GM12878 (cell line): ENCODE measurements around the gene B3GALNT2.

Source experiments
- HDGF ChIP-seq: fragments of 450-650 bp; IDR thresholded peaks from 2 replicates; pipeline ENCODE4 v1.6.1; 2016; ENCODE audit warnings: antibody characterized with exemption
- MTA2 ChIP-seq: fragments of 450-650 bp; IDR thresholded peaks from 2 replicates; pipeline ENCODE4 v1.6.1; 2016; ENCODE audit warnings: low read depth, mild to moderate bottlenecking, moderate library complexity
- MTA3 ChIP-seq: IDR thresholded peaks from 2 replicates; pipeline ENCODE4 v1.6.1; 2012; ENCODE audit warnings: low read length, inconsistent platforms, borderline replicate concordance
- RB1 ChIP-seq: fragments of 450-650 bp; formaldehyde crosslinking; IDR thresholded peaks from 2 replicates; pipeline ENCODE4 v1.6.1; 2017; ENCODE audit warnings: mild to moderate bottlenecking, borderline replicate concordance
- TF ChIP-seq, protein P1 (sequence below): fragments of 450-650 bp; IDR thresholded peaks from 2 replicates; pipeline ENCODE4 v1.6.1; 2016; ENCODE audit warnings: mild to moderate bottlenecking
- TF ChIP-seq, protein P2 (sequence below): IDR thresholded peaks from 2 replicates; pipeline ENCODE4 v1.6.1; 2012; ENCODE audit warnings: low read depth, low read length, improper control_type of control experiment
- TF ChIP-seq, protein P3 (sequence below): IDR thresholded peaks from 2 replicates; pipeline ENCODE4 v1.6.1; 2012; ENCODE audit warnings: mild to moderate bottlenecking, low read depth, low read length
- TF ChIP-seq, protein P4 (sequence below): IDR thresholded peaks from 2 replicates; pipeline ENCODE4 v1.6.1; 2011; ENCODE audit warnings: borderline replicate concordance, low read depth, mild to moderate bottlenecking, moderate library complexity, low read length; ENCODE audit not compliant: insufficient read depth, poor library complexity, severe bottlenecking
- TF ChIP-seq, protein P5 (sequence below): fragments of 450-650 bp; IDR thresholded peaks from 2 replicates; pipeline ENCODE4 v1.6.1; 2016; ENCODE audit warnings: mild to moderate bottlenecking, moderate library complexity, borderline replicate concordance

GRCh38 chr1:235429143-235429542 lies 75.1 kb downstream of the B3GALNT2 start:
- TF ChIP-seq, protein P1, sequence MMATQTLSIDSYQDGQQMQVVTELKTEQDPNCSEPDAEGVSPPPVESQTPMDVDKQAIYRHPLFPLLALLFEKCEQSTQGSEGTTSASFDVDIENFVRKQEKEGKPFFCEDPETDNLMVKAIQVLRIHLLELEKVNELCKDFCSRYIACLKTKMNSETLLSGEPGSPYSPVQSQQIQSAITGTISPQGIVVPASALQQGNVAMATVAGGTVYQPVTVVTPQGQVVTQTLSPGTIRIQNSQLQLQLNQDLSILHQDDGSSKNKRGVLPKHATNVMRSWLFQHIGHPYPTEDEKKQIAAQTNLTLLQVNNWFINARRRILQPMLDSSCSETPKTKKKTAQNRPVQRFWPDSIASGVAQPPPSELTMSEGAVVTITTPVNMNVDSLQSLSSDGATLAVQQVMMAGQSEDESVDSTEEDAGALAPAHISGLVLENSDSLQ: no peak
- TF ChIP-seq HDGF (no peak), RB1 (no peak), MTA2 (no peak), MTA3 (no peak)
- TF ChIP-seq, protein P2, sequence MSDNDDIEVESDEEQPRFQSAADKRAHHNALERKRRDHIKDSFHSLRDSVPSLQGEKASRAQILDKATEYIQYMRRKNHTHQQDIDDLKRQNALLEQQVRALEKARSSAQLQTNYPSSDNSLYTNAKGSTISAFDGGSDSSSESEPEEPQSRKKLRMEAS: no peak
- TF ChIP-seq, protein P3, sequence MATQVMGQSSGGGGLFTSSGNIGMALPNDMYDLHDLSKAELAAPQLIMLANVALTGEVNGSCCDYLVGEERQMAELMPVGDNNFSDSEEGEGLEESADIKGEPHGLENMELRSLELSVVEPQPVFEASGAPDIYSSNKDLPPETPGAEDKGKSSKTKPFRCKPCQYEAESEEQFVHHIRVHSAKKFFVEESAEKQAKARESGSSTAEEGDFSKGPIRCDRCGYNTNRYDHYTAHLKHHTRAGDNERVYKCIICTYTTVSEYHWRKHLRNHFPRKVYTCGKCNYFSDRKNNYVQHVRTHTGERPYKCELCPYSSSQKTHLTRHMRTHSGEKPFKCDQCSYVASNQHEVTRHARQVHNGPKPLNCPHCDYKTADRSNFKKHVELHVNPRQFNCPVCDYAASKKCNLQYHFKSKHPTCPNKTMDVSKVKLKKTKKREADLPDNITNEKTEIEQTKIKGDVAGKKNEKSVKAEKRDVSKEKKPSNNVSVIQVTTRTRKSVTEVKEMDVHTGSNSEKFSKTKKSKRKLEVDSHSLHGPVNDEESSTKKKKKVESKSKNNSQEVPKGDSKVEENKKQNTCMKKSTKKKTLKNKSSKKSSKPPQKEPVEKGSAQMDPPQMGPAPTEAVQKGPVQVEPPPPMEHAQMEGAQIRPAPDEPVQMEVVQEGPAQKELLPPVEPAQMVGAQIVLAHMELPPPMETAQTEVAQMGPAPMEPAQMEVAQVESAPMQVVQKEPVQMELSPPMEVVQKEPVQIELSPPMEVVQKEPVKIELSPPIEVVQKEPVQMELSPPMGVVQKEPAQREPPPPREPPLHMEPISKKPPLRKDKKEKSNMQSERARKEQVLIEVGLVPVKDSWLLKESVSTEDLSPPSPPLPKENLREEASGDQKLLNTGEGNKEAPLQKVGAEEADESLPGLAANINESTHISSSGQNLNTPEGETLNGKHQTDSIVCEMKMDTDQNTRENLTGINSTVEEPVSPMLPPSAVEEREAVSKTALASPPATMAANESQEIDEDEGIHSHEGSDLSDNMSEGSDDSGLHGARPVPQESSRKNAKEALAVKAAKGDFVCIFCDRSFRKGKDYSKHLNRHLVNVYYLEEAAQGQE: no peak
- TF ChIP-seq, protein P4, sequence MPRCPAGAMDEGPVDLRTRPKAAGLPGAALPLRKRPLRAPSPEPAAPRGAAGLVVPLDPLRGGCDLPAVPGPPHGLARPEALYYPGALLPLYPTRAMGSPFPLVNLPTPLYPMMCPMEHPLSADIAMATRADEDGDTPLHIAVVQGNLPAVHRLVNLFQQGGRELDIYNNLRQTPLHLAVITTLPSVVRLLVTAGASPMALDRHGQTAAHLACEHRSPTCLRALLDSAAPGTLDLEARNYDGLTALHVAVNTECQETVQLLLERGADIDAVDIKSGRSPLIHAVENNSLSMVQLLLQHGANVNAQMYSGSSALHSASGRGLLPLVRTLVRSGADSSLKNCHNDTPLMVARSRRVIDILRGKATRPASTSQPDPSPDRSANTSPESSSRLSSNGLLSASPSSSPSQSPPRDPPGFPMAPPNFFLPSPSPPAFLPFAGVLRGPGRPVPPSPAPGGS: no peak
- TF ChIP-seq, protein P5, sequence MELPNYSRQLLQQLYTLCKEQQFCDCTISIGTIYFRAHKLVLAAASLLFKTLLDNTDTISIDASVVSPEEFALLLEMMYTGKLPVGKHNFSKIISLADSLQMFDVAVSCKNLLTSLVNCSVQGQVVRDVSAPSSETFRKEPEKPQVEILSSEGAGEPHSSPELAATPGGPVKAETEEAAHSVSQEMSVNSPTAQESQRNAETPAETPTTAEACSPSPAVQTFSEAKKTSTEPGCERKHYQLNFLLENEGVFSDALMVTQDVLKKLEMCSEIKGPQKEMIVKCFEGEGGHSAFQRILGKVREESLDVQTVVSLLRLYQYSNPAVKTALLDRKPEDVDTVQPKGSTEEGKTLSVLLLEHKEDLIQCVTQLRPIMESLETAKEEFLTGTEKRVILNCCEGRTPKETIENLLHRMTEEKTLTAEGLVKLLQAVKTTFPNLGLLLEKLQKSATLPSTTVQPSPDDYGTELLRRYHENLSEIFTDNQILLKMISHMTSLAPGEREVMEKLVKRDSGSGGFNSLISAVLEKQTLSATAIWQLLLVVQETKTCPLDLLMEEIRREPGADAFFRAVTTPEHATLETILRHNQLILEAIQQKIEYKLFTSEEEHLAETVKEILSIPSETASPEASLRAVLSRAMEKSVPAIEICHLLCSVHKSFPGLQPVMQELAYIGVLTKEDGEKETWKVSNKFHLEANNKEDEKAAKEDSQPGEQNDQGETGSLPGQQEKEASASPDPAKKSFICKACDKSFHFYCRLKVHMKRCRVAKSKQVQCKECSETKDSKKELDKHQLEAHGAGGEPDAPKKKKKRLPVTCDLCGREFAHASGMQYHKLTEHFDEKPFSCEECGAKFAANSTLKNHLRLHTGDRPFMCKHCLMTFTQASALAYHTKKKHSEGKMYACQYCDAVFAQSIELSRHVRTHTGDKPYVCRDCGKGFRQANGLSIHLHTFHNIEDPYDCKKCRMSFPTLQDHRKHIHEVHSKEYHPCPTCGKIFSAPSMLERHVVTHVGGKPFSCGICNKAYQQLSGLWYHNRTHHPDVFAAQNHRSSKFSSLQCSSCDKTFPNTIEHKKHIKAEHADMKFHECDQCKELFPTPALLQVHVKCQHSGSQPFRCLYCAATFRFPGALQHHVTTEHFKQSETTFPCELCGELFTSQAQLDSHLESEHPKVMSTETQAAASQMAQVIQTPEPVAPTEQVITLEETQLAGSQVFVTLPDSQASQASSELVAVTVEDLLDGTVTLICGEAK: no peak
